Stimulated activated CD8-positive, alpha-beta memory T cell treated with anti-CD3 and anti-CD28 coated beads, Interleukin-12 subunit alpha, Interleukin-12 subunit beta, amount 100 ng/mL, for 24 hours (primary cell): ENCODE data around the gene PDXK.
A peak's percentile ranks its signal among the peaks of the same experiment; 100 is the strongest.

Experiments used
- DNase-seq: peaks from one replicate; pipeline ENCODE4 v3.0.0-alpha.2; 2020; ENCODE audit errors: extremely low read depth

PDXK gene

GRCh38 chr21:43723648-43724047 lies 4.7 kb downstream of the PDXK start:
- DNase-seq = no peak

DNA sequence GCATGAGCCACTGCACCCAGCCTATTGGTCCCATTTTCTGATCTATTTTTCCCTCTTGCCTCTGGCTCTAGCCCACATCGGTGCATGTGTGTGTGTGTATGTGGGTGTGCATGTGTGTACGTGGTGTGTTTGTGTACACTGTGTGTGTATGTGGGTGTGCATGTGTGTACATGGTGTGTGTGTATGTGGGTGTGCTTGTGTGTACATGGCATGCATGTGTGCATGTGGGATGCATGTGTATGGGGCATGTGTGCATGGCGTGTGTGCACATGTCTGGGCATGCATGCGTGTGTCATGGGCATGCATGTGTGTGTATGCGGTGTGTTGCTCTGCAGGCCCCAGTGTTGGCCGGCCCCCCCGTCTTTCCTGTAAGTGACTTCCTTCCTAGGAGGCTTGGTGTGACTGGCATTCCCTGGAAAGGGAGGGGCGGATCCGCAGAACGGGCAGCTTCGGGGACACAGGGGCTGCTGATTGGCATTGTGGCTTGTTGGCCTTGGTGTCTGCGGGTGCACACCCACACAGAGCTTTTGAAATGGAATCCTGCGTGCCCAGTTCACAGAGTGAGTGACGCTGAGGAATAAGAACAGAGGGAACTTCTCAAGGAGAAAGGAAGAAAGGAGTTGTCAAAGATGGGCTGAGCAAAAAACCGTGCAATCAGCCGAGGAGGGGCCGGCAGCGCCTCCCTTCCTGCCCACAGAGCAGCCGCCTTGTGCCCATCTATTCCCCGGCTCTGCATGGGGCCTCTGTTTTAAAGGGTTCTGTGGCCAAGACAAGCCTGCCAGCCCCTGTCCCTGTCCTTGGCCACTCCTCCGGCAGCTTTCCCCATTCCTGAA lies 8.0 kb downstream of the PDXK start:
- DNase-seq = no peak

GRCh38 chr21:43727519-43728153 lies 8.7 kb downstream of the PDXK start:
- no peak for DNase-seq

GRCh38 chr21:43728154-43728466 lies 9.2 kb downstream of the PDXK start:
- no peak for DNase-seq

GRCh38 chr21:43728467-43729390 lies 9.8 kb downstream of the PDXK start:
- peak; percentile 68 for DNase-seq

GRCh38 chr21:43731476-43731875 lies 12.5 kb downstream of the PDXK start:
- no peak for DNase-seq

- DNase-seq = no peak
Observed at GRCh38 chr21:43731891-43732711, 13.2 kb downstream of the PDXK start.

DNA sequence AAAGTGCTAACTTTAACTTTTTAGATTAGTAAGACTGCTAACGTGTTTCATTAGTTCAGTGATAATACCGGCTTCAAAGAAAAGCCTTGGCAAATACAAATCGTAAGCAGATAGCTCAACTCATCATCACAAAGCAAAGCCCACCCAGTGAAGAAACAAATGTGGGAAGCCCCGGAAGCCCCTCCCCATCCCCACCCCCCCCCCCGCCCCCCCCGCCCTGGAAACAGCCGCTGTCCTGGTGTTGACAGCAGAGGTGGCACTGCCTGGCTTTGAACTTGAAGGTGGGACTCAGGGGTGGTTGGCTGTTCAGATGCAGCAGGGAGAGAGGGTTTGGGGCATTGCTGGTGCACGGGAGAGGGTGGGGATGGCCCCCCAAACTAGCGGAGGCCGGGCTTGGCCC lies 14.1 kb downstream of the PDXK start:
- no peak for DNase-seq

DNA sequence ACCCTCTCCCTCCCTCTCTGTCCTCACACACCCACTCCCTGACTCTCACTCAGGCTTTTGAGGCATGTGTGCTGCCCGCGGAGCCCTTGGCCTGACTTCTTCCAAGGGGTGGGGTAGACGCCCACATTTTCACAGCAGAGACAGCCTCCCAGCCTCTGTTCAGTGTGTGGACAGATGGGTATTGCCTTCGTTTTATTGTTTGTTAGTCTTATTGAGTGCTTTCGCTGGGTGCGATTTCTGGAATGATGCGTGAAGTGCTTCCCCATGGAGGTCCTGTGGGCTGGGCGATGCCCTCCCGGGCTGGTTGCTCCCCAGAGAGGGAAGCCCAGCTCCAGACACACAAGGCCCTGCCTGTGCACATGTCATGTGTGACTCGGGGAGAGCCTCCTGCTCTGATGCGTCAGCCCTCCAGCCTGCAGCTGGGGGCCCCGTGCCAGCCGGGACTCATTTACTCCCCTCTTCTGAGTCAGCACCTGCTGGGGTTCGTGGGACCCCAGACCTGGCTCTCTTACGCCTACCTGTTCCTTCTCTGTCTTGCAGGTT lies 14.7 kb downstream of the PDXK start:
- DNase-seq = no peak

- no peak for DNase-seq
Observed at GRCh38 chr21:43734131-43734927, 15.4 kb downstream of the PDXK start.

- DNase-seq = no peak
Observed at GRCh38 chr21:43734928-43735229, 15.9 kb downstream of the PDXK start.

DNA sequence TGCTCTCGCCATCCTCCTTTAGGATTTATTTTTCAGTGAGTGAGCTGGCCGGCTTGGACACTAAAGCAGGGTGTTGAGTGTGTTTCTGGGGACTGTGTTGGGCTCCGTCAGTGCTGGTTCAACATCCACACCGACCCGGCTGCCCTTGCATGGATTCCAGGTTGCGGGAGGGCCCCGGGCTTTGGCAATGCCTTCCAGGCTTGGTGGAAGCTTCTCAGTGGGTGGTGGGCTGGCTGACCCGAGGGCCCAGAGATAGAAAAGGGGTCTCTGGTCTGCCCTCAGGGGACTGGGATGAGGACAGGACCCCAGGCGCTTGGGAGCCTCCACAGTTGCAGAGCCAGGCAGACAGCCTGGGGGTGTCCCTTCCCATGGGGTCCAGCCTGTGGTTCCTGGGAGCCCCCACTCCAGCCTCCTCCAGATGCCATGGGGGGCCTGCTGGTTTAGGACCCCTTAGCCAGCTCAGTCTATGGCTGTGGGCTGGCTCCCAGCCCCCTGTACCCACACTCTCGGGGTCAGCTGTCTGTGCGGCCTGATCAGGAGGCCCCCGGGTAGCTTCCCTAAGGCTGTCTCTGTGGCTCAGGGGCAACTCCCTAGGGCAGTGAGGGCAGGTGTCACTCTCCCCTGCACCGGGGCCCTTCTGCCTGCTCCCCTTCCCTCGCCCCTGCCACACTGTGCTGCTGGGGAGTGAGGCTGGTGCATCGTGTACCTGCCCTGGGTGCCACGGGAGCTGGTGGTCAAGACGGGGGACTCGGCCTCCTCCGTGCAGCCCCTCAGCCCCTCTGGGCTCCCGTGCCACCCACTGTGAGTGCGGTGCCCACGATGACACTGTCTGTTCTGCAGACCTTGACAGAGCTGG lies 16.5 kb downstream of the PDXK start:
- no peak for DNase-seq

- no peak for DNase-seq
Observed at GRCh38 chr21:43736224-43736883, 17.4 kb downstream of the PDXK start.

GRCh38 chr21:43737158-43737950 lies 18.4 kb downstream of the PDXK start:
- DNase-seq = no peak

GRCh38 chr21:43739621-43740435 lies 20.9 kb downstream of the PDXK start:
- no peak for DNase-seq

DNA sequence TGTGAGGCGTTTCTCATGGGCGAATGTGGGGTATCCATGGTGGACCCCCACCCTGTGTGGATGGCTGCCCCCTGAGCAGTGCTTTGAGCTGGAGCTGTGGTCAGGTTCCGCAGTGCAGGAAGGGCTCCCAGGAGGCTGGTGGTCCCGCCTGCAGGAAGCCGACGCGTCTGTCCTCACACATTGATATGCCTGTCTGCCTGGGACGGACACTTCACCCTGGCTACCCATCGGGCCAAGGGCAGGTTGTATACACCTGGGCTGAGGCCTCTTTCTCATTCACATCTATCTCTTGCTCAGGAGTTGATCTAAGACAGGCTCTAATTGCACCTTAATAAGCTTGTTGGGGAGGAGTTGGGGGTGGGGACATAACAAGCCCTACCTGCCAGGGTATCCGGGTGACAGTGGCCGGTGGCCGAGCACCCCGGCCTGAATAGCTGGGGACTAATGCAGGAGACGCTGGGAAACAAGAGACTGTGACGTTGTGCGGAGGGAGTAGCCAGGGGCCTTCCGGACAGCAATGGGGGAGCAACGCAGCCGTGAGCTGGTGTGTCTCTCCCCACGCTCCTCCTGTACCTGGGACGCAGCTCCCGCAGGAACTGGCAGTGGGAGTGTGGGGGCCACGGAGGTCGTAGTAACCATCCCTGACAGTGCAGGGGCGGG lies 21.7 kb downstream of the PDXK start:
- no peak for DNase-seq
